Measurements from ENCODE around the gene TBC1D10A.
A peak's percentile ranks its signal among the peaks of the same experiment; 100 is the strongest.
"Not testable (repeated sequence)": the region's sequence is repeated elsewhere in the genome, so short reads cannot be mapped to it uniquely, and the experiment has no call there.

Gene TBC1D10A

DNA sequence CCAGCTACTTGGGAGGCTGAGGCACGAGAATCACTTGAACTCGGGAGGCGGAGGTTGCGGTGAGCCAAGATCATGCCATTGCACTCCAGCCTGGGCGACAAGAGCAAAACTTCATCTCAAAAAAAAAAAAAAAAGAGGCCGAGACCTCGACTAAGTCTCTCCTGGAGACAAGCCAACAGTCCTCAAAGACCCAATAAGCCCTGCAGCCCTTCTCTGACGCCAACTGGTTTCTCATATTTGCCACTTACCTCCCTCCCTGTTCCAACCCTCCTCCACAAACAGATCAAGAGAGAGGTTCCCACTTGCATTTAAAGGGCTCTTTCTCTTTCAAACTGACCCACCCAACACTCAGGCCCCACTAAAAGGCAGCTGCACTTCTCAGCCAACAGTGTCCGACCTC is 11.6 kb upstream of the TBC1D10A start:
- H2BK5ac ChIP-seq (ENCODE audit: low read depth, low read length, poor library complexity); H3K27ac ChIP-seq (ENCODE audit: low read depth, low read length); H3K79me1 ChIP-seq (ENCODE audit: low read length); H3K4me2 ChIP-seq (ENCODE audit: low read length); H3K79me2 ChIP-seq (ENCODE audit: control insufficient read depth, insufficient read depth, low read length, poor library complexity); H2BK120ac ChIP-seq (ENCODE audit: insufficient read depth, low read length, poor library complexity); H3K9me3 ChIP-seq (ENCODE audit: insufficient read depth, low read depth, low read length); H3K23ac ChIP-seq (ENCODE audit: low read length); H4K8ac ChIP-seq (ENCODE audit: low read depth, low read length); H3K9ac ChIP-seq (ENCODE audit: low read length); H3K4me3 ChIP-seq (ENCODE audit: low read depth, low read length); DNase-seq; H4K12ac ChIP-seq (ENCODE audit: low read depth, low read length); H3K27me3 ChIP-seq (ENCODE audit: insufficient read depth, low read length); H3K4ac ChIP-seq (ENCODE audit: low read depth, low read length); H3K18ac ChIP-seq (ENCODE audit: low read length); H2AK5ac ChIP-seq (ENCODE audit: low read length); H4K91ac ChIP-seq (ENCODE audit: low read depth, low read length); H2BK12ac ChIP-seq (ENCODE audit: low read length); H3K14ac ChIP-seq (ENCODE audit: low read length); H2AFZ ChIP-seq (ENCODE audit: insufficient read depth, low read length, poor library complexity); H3K4me1 ChIP-seq (ENCODE audit: control insufficient read depth in 1 of 2, insufficient read depth in 2 of 2, low read length in 2 of 2): not testable (repeated sequence)
- peaks cover 89 to 96% of the 10 kb centered on the region in 2 experiments for H3K36me3 ChIP-seq (ENCODE audit: control insufficient read depth in 1 of 2, insufficient read depth in 2 of 2, low read length in 2 of 2)
- WGBS (ENCODE audit: extremely low coverage, insufficient coverage, insufficient read length): no CpG with 5 or more reads among the region's 9 CpGs

DNA sequence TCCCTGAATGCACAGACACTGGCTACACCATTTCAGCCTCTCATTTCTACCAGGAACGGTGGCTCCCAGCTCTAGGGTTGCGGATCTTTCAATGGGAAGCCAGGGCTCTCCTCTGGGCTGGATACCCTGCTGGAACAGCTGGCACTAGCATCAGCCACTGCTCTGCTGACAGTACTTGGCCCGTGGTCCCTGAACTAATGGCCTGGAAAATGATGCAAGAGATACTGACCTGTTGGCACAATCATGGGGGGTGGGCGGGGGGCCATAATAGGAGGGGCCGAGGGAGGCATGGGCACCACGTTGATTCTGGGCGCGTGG is 10.7 kb upstream of the TBC1D10A start:
- Histone ChIP-seq H3K4ac (ENCODE audit: low read depth, low read length) (no peak overlapping the region), H3K4me2 (ENCODE audit: low read length) (no peak overlapping the region), H3K27me3 (ENCODE audit: insufficient read depth, low read length) (no peaks in the 10 kb centered on the region), H4K91ac (ENCODE audit: low read depth, low read length) (no peak overlapping the region), H2BK120ac (ENCODE audit: insufficient read depth, low read length, poor library complexity) (no peak overlapping the region), H2BK5ac (ENCODE audit: low read depth, low read length, poor library complexity) (no peak overlapping the region), H3K9me3 (ENCODE audit: insufficient read depth, low read depth, low read length) (peaks cover 2% of the 10 kb centered on the region), H2AK5ac (ENCODE audit: low read length) (no peak overlapping the region), H3K18ac (ENCODE audit: low read length) (no peak overlapping the region), H4K12ac (ENCODE audit: low read depth, low read length) (no peak overlapping the region), H2AFZ (ENCODE audit: insufficient read depth, low read length, poor library complexity) (no peak overlapping the region), H3K9ac (ENCODE audit: low read length) (no peak overlapping the region), H3K14ac (ENCODE audit: low read length) (no peak overlapping the region), H3K4me1 (ENCODE audit: control insufficient read depth in 1 of 2, insufficient read depth in 2 of 2, low read length in 2 of 2) (peaks cover 14 to 19% of the 10 kb centered on the region in 2 experiments), H3K27ac (ENCODE audit: low read depth, low read length) (no peak overlapping the region), H4K8ac (ENCODE audit: low read depth, low read length) (no peak overlapping the region), H2BK12ac (ENCODE audit: low read length) (no peak overlapping the region), H3K23ac (ENCODE audit: low read length) (no peak overlapping the region), H3K36me3 (ENCODE audit: control insufficient read depth in 1 of 2, insufficient read depth in 2 of 2, low read length in 2 of 2) (peaks cover 88 to 95% of the 10 kb centered on the region in 2 experiments), H3K79me2 (ENCODE audit: control insufficient read depth, insufficient read depth, low read length, poor library complexity) (no peaks in the 10 kb centered on the region), H3K4me3 (ENCODE audit: low read depth, low read length) (no peak overlapping the region), H3K79me1 (ENCODE audit: low read length) (peaks cover 9% of the 10 kb centered on the region)
- no CpG with 5 or more reads among the region's 8 CpGs for WGBS (ENCODE audit: extremely low coverage, insufficient coverage, insufficient read length)
- no peak for DNase-seq

DNA sequence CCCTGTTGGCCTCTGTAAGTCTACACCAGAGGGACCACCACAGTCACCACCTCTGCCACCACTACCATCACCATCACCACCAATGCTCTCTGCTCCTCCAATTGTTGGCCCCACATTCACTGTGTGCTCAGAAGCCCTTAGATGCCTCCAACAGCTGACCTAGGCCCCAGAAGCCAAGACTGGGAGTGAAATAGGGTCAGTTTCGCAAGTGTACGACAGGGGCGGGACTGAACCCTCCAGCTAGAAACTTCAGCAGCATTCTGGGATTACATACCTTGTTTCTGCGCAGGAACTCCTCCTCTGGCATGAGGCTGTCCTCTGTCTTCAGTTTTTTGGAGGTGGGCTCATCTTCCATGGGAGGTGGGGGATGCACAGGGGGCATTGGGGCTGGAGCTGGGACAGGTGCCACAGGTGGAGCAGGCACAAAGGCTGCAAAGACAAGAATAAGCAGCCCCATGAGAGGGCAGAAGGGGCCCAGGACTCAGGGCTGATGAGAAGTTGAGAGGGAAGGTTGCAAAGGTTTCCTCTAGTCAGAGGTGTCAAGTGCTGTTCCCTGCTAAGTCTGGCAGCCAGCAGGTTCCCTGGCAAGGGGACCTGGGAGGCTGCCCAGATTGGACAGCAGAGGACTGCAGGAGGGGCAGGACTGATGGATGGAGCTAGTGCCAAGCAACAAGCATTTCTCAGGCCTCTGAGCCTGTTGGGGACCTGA is 10.2 kb upstream of the TBC1D10A start:
- Histone ChIP-seq H3K79me1 (ENCODE audit: low read length) (peaks cover 11% of the 10 kb centered on the region), H3K79me2 (ENCODE audit: control insufficient read depth, insufficient read depth, low read length, poor library complexity) (no peaks in the 10 kb centered on the region), H4K12ac (ENCODE audit: low read depth, low read length) (no peak overlapping the region), H2BK120ac (ENCODE audit: insufficient read depth, low read length, poor library complexity) (no peak overlapping the region), H3K23ac (ENCODE audit: low read length) (no peak overlapping the region), H2BK5ac (ENCODE audit: low read depth, low read length, poor library complexity) (no peak overlapping the region), H3K27ac (ENCODE audit: low read depth, low read length) (no peak overlapping the region), H2BK12ac (ENCODE audit: low read length) (no peak overlapping the region), H4K91ac (ENCODE audit: low read depth, low read length) (no peak overlapping the region), H3K36me3 (ENCODE audit: control insufficient read depth in 1 of 2, insufficient read depth in 2 of 2, low read length in 2 of 2) (peaks cover 85 to 90% of the 10 kb centered on the region in 2 experiments), H3K4me3 (ENCODE audit: low read depth, low read length) (no peak overlapping the region), H3K4ac (ENCODE audit: low read depth, low read length) (no peak overlapping the region), H3K14ac (ENCODE audit: low read length) (no peak overlapping the region), H3K4me2 (ENCODE audit: low read length) (no peak overlapping the region), H3K18ac (ENCODE audit: low read length) (no peak overlapping the region), H3K9me3 (ENCODE audit: insufficient read depth, low read depth, low read length) (peaks cover 2% of the 10 kb centered on the region), H3K9ac (ENCODE audit: low read length) (no peak overlapping the region), H3K4me1 (ENCODE audit: control insufficient read depth in 1 of 2, insufficient read depth in 2 of 2, low read length in 2 of 2) (peaks cover 17 to 22% of the 10 kb centered on the region in 2 experiments), H3K27me3 (ENCODE audit: insufficient read depth, low read length) (no peaks in the 10 kb centered on the region), H2AK5ac (ENCODE audit: low read length) (no peak overlapping the region), H4K8ac (ENCODE audit: low read depth, low read length) (no peak overlapping the region), H2AFZ (ENCODE audit: insufficient read depth, low read length, poor library complexity) (no peak overlapping the region)
- no CpG with 5 or more reads among the region's 4 CpGs for WGBS (ENCODE audit: extremely low coverage, insufficient coverage, insufficient read length)
- peak in 1 of 2 donors; percentile 37 for DNase-seq

DNA sequence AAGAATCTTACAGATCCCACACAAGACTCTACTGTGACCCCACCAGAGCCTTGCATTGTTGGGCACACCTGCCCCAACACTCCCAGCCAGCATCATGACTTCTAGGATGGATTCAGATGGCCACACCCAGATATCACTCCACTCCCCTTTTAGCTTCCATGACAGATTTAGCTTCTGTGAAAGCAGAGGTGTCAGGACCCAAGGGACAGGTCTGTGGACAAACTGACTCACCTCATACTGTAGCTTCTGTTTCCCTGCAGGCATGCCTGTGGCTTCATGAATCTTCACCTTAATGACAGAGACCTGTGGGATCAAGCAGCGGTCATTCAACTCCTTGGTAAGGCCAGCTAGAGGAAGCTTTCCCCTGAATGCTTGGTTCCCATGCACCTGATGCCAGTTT is 8.5 kb upstream of the TBC1D10A start:
- no peak overlapping the region for H4K8ac ChIP-seq (ENCODE audit: low read depth, low read length)
- WGBS (ENCODE audit: extremely low coverage, insufficient coverage, insufficient read length): no CpG with 5 or more reads among the region's 1 CpG
- H3K18ac ChIP-seq (ENCODE audit: low read length): no peak overlapping the region
- no peak overlapping the region for H2BK12ac ChIP-seq (ENCODE audit: low read length)
- H3K79me1 ChIP-seq (ENCODE audit: low read length): peaks cover 17% of the 10 kb centered on the region
- no peak overlapping the region for H3K4me3 ChIP-seq (ENCODE audit: low read depth, low read length)
- H3K27ac ChIP-seq (ENCODE audit: low read depth, low read length): no peak overlapping the region
- H3K14ac ChIP-seq (ENCODE audit: low read length): no peak overlapping the region
- no peak overlapping the region for H3K4ac ChIP-seq (ENCODE audit: low read depth, low read length)
- no peak overlapping the region for H4K12ac ChIP-seq (ENCODE audit: low read depth, low read length)
- H3K79me2 ChIP-seq (ENCODE audit: control insufficient read depth, insufficient read depth, low read length, poor library complexity): peaks cover 3% of the 10 kb centered on the region
- no peak overlapping the region for H3K9ac ChIP-seq (ENCODE audit: low read length)
- H2BK5ac ChIP-seq (ENCODE audit: low read depth, low read length, poor library complexity): no peak overlapping the region
- peak; percentile 58 to 62 for DNase-seq
- H3K36me3 ChIP-seq (ENCODE audit: control insufficient read depth in 1 of 2, insufficient read depth in 2 of 2, low read length in 2 of 2): peaks cover 68 to 76% of the 10 kb centered on the region in 2 experiments
- H4K91ac ChIP-seq (ENCODE audit: low read depth, low read length): no peak overlapping the region
- no peak overlapping the region for H2AK5ac ChIP-seq (ENCODE audit: low read length)
- H3K4me2 ChIP-seq (ENCODE audit: low read length): no peak overlapping the region
- peaks cover 23 to 28% of the 10 kb centered on the region in 2 experiments for H3K4me1 ChIP-seq (ENCODE audit: control insufficient read depth in 1 of 2, insufficient read depth in 2 of 2, low read length in 2 of 2)
- H2AFZ ChIP-seq (ENCODE audit: insufficient read depth, low read length, poor library complexity): no peak overlapping the region
- H3K27me3 ChIP-seq (ENCODE audit: insufficient read depth, low read length): no peaks in the 10 kb centered on the region
- H2BK120ac ChIP-seq (ENCODE audit: insufficient read depth, low read length, poor library complexity): no peak overlapping the region
- H3K23ac ChIP-seq (ENCODE audit: low read length): no peak overlapping the region
- peaks cover 2% of the 10 kb centered on the region for H3K9me3 ChIP-seq (ENCODE audit: insufficient read depth, low read depth, low read length)

Data from trophoblast cell (in vitro differentiated cells and primary cell).